Measurements from ENCODE around the gene TRIAP1.
A peak's percentile ranks its signal among the peaks of the same experiment; 100 is the strongest.

The TRIAP1 gene

DNA sequence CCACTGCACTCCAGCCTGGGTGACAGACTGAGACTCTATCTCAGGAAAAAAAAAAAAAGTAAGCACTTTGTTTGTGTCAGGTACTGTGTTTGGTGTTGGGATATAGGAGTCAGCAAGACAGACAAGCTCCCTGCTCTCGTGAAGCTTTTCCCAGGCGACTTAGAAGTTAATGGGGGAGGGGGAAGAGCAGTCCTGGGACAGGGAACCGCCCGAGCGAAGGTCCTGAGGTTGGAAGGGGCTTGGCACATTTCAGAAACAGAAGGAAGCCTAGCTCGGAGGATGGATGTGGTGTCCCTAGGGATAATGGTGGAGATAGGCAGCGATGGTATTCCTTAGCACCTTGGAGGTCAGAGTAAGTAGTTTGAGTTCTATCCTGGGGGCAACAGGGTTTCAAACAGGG, 16.8 kb downstream of the TRIAP1 start:
- DNase-seq (ENCODE audit: low read depth, low spot score): no peak

DNA sequence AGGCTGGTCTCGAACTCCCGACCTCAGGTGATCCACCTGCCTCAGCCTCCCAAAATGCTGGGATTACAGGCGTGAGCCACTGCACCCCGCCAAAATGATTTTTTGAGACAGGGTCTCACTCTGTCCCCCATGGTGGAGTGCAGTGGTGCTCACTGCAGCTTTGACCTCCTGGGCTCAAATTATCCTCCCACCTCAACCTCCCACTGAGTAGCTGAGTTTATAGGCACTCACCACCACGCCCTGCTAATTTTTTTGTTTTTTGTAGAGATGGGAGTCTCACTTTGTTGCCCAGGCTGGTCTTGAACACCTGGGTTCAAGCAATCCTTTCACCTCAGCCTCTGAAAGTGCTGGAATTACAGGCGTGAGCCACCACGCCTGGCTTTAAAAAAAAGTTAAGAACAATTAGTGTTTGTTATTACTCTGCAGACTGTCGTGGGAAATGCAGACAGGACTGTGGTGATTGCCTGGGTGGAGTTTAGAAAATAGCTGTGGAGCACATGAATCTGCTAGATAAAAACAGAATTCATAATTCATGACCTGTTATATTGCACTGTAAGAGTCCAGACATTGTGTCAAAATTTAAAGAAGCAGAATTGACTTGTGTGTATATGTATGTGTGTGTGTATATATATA, 17.5 kb downstream of the TRIAP1 start:
- no peak for DNase-seq (ENCODE audit: low read depth, low spot score)

DNA sequence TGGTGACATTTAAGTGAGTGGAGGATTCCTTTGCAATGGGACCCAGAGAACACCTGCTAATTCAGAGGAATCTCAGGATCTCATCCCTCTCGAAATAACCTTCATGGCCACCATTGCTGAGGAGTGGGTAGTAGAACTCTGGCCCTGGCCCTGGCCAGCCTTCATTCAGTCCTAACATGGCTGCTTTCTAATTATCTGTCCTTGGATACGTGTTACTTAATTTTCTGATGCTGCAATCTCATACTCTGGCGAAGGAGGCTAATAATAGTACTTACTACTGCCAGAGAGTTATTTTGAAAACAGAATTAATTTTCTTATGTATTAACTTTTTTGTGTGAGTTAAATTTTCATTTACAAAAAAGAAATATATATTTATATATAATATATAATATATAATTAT, 20.4 kb downstream of the TRIAP1 start:
- no peak for DNase-seq (ENCODE audit: low read depth, low spot score)

DNA sequence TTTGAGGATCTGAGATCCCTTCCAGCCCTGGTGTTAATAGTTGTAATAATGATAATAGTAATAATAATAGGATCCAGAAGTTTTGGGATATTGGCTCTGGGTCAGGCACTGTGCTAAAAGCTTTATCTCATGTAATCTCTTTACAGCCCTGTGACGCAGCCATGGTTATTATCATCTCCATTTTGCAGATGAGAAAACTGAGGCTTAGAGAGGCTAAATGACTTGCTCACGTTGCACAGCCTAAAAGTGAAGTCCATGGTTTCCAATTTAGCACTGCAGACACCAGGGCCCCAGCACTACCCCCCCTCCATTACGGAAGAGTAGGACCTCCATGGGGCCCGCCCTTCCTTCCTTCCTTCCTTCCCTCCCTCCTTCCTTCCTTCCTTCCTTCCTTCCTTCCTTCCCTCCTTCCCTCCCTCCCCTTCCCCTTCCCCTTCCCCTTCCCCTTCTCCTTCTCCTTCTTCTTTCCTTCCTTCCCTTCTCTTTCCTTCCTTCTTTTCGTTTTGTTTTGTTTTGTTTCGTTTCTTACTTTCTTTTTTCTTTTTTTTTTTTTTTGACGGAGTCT, 23.2 kb downstream of the TRIAP1 start:
- no peak for DNase-seq (ENCODE audit: low read depth, low spot score)

DNA sequence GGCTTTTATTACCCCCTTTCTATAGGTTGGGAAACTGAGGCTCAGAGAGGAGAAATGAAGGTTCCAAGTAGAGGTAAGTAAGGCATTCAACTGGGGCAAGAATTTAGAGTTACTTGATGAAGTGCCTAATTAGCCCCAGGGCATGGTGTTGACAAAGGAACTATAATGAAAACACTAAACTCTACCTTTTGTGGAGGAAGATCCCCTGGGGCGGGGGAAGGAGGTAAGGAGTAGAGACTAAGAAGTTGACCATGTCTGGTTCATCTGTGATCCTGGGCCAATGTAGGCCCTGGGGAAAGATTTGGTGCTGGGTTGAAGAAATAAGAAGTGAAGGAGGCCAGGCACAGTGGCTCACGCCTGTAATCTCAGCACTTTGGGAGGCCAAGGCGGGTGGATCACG, 24.5 kb downstream of the TRIAP1 start:
- no peak for DNase-seq (ENCODE audit: low read depth, low spot score)

DNA sequence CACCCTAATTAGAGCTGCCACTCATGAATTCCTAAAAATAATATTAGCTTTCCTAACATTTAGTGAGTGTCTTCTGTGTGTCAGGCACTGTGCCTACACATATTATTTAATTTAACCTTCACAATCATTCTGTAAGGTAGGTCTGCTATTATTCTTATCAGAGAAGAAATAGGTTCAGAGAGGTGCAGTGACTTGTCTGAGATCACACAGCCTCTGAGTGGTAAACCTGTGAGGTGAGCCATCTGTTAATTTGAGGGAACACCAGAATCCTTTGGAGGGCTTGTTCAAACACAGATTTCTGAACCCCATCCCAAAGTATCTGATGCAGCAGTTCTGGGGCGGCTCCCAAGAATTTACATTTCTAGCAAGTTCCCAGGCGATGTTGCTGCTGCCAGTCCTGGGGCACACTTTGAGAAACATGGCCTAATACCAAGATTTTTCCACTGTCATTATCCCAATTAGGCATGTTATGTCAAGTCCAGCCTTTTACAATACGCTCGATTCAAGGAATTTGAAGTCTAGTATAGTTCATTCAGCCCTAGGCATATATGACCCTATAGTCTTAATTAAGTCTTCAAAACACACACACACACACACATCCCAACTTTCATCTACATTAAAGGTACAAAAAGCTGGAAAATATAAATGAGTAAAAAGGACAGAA, 28.1 kb downstream of the TRIAP1 start:
- no peak for DNase-seq (ENCODE audit: low read depth, low spot score)

DNA sequence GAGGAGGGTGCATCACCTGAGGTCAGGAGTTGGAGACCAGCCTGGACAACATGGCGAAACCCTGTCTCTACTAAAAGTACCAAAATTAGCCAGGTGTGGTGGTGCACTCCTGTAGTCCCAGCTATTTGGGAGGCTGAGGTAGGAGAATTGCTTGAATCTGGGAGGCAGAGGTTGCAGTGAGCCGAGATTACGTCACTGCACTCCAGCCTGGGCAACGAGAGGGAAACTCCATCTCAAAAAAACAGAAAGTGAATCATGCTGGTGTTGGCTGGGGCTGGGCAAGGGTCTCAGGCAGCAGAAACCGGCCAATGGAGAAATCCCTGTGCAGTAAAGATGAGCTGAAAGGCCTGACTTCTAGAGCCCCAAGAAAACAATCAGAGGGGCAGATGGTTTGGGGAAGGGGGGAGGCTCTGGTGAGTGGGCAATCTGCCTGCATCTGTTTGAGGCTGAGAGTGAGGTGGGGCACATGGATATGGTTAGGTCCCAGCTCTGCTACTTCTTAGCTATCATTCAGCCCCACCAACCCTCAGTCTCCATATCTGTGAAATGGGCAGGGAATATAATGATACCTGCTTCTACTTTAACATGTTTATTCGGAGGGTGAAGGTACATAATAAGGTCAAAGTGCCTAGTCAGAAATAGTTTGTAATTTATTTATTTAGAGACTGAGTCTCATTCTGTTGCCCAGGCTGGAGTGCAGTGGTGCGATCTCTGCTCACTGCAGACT, 29.5 kb downstream of the TRIAP1 start:
- DNase-seq (ENCODE audit: low read depth, low spot score): no peak

DNA sequence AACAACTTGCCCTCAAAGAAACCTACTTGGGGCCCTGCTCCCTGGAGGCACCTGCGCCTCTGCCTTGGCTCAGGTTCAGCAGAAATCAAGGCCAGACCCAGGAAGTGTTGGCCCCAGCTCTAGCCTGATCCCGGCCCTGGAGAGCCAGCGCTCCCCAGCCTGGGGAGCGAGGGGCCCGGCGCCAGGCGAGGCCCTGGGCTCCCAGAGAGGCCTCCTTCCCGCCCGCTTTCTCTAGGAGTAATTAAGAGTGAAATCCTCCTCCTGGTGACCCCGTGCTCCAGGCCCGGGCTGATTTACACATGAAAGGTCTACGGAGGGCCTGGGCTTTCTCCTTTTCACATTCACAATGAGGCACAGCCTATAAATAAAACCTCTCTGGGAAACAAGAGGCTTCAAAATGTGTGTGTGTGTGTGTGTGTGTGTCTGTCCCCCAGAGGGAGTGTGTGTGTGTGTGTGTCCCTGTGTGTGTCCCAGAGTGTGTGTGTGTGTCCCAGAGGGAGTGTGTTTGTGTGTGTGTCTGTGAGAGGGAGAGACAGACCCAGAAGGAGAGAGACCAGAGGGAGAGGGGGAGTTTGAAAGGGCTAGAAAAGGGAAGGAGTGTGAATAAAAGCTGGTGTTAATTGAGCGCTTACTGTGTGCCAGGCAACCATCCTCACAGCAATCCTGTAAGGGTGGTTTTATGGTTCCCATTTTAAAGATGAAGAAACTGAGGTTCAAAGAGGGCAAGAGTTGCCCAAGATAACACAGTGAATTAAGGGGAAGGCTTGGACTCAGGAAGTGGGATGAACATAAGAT, 32.1 kb downstream of the TRIAP1 start:
- DNase-seq (ENCODE audit: low read depth, low spot score): peak; percentile 63

DNA sequence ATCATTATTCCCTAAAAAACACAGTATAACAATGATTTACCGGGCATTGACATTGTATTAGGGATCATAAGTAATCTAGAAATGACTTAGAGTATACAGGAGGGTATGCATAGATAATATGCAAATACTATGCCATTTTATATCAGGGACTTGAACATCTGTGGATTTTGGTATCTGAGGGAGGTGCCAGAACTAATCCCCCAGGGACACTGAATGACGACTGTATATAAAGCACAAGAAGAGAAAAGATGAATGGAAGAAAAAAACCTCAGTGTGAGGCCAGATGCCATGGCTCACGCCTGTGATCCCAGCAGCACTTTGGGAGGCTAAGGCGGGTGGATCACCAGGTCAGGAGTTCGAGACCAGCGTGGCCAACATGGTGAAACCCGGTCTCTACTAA, 33.8 kb downstream of the TRIAP1 start:
- no peak for DNase-seq (ENCODE audit: low read depth, low spot score)

DNA sequence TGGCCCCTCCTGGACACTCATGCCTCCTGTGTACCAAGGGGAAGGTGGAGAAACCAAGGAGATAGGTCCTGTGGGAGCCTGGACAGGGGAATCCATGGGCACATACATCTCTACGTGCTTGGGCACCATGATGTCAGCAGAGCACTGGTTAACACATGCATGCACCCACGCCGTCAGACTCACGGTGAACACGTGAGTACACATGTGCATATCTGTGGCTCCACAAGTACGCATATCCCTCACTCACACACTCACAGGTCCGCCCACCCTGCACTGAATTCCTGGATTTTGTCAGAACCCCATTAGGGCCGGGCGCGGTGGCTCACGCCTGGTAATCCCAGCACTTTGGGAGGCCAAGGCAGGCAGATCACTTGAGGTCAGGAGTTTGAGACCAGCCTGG, 37.4 kb downstream of the TRIAP1 start:
- DNase-seq (ENCODE audit: low read depth, low spot score): no peak

DNA sequence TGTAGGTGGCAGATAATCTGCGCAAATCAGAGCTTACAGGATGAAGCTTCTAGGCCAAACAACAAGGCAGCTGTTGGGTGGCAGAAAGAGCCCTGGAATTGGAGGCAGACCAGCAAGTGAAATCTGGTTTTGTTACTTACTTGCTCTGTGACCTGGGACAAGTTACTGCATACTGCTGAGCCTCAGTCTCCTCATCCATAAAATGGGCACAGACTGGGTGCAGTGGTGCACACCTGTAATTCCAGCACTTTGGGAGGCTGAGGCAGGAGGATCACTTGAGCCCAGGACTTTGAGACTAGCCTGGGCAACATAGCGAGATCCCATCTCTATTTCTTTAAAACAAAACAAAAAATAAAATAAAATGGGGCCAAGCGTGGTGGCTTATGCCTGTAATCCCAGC, 39.6 kb downstream of the TRIAP1 start:
- DNase-seq (ENCODE audit: low read depth, low spot score): no peak

DNA sequence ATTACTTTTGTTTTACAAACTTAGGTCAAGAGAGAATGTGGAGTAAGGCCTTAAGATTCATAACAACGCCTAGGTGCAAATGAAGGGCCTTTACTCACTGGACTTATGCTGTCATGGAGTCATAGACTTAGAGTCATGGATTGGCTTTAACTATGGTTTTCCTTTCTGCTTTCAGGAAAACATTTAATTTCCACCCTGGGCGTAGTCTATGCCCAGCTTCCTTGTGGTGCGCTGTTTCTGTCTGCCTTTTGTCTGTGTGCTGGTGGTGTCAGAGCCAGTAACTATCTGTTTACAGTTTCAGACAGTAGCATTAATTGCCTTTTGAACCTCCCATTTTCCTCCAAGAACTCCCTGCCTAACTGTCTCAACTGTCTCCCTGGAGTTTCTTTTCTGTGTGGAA, 40.1 kb downstream of the TRIAP1 start:
- no peak for DNase-seq (ENCODE audit: low read depth, low spot score)

DNA sequence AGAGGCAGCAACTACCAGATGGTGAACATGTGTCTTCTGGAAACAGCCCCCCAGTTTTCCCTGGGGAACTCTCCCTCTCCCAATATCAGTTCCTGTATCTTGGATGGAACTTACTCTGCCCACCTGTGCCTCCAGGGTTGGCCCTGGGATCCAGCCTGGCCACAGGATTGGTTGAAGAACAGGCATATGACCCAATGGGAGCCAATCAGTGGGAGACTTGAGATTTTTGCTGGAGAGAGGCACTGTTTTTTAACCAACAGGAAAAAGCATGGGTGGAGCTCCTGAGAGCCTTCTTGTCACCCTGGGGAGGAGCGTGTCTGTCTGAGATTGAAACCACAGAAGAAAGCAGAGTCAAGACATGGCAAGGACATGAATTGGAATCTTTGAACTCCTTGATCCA, 41.9 kb downstream of the TRIAP1 start:
- no peak for DNase-seq (ENCODE audit: low read depth, low spot score)

DNA sequence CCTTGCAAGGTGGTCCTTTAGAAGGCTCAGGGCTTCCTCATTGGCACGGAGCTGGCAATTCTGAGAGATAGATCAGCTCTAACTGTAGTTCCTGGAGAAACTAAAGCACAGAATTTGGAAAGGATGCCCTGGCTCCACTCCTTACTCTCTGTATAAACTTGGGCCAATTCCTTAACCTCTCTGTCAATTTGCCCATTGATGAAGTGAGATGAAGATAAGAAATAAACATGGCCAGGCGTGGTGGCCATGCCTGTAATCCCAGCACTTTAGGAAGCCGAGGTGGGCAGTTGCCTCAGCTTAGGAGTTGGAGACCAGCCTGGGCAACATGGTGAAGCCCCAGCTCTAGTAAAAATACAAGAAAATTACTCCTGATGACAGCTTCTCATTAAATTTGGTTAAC, 42.3 kb downstream of the TRIAP1 start:
- no peak for DNase-seq (ENCODE audit: low read depth, low spot score)

DNA sequence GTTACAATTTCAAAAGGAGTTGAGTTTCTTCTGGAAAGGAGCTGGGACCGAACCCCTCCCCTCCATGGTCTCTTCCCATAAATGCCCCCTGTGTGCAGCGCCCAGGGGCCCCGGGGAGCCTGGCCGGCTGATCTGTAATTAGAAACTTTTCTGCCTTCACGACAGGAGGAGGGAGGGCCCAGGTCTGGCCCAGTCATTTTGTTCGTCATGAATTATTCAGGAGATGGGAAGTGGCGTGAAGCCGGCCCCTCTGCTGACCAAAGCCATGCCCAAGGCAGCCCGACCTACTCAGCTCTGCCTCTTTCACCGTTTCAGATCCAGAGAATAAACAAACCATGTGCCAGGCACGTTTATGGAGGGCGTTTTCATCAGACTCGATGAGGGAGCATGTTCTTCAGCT, 44.0 kb downstream of the TRIAP1 start:
- DNase-seq (ENCODE audit: low read depth, low spot score): peak; percentile 83

DNA sequence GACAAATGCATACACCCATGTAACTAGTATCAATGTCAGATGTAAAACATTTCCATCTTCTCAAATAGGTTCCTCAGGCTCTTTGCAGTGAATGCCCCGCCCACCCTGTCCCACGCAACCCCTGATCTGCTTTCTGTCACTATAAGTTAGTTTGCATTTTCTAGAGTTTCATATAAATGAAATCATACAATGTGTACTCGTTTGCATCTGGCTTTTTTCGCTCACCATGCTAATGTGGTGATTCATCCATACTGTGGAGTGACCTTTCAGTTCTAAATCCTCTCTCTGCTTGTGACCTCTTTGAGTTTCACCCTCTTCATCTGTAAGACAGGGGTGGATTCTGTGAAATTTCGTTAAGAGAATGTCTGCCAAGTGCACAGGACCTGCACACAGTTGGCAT, 46.7 kb downstream of the TRIAP1 start:
- DNase-seq (ENCODE audit: low read depth, low spot score): peak; percentile 44

DNA sequence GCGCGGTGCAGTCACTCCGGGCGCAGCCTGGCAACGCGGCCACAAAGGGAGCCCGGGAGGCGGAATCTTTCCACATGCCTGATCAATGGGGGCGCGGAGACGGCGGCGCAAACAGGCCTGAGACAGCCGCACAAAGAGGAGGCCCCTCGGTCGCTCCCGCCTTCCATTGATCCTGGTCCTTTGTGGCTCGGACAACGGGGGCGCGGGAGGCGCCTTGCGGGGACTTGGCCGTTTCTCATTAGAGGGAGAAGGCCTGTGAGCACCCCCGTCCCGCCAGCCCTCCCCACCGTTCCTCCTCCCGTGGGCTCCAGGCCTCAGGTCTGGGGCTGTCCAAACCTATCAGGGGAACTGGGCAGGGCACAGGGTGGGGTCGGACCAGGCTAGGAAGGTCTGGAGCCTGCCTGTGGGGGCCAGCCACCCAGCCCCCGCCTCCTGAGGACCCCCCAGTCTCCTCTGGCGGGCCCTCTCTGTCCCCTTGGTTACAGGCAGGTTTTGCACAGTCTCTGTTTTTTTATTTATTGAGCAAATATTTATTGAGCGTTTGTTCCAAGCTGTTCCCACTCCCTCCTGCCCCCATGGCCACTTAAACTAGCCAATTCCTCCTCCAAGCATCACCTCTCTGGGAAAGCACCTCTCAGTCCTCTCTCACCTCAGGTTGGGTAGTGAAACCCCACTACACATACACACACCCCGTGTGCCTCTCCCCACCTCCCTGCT, 48.2 kb downstream of the TRIAP1 start:
- DNase-seq (ENCODE audit: low read depth, low spot score): peak; percentile 94

DNA sequence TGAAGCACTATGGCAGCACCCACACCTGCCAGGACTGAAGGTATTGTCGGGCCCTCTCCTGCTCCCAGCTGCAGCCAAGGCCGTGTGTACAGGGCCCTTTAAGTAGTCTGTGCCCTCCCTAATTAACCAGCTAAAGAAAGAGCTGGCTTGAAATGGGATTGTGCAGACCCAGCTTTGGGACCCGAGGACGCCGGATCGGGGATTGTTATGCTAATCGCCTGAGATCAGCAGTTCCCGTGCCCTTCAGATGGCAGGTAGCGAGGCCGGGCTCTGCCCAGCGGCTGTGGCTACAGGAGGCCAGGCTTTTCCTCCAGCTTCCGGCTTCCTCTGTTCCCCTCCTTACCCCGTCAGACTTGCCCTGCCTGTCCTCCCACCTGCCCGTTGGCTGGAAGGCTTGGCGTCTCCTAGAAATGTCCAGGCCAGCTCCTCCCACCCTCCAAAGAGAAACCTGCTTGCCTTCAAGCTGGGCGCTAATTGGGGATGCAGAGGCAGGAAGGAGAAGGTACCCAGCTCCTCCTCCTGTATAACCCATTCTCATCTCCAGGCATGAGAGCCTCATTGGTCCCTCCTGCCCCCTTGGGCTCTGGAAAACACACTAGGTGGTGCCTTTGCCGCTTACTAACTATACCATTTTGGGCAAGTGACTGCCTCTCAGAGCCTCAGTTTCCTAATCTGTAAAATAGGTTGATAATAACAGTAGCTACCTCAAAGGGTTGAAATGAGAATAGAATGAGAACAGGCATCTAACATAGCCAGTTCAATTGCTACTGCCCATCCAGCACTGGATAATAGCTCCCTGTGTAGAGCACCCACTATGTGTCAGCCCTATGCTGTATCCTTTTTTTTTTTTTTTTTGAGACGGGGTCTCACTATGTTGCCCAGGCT, 51.5 kb downstream of the TRIAP1 start:
- DNase-seq (ENCODE audit: low read depth, low spot score): peak; percentile 48

Data from astrocyte of the hippocampus (primary cell).